ENCODE data around the gene NFKBIA.
"Not testable (repeated sequence)": the region's sequence is repeated elsewhere in the genome, so short reads cannot be mapped to it uniquely, and the experiment has no call there.

The NFKBIA gene

DNA sequence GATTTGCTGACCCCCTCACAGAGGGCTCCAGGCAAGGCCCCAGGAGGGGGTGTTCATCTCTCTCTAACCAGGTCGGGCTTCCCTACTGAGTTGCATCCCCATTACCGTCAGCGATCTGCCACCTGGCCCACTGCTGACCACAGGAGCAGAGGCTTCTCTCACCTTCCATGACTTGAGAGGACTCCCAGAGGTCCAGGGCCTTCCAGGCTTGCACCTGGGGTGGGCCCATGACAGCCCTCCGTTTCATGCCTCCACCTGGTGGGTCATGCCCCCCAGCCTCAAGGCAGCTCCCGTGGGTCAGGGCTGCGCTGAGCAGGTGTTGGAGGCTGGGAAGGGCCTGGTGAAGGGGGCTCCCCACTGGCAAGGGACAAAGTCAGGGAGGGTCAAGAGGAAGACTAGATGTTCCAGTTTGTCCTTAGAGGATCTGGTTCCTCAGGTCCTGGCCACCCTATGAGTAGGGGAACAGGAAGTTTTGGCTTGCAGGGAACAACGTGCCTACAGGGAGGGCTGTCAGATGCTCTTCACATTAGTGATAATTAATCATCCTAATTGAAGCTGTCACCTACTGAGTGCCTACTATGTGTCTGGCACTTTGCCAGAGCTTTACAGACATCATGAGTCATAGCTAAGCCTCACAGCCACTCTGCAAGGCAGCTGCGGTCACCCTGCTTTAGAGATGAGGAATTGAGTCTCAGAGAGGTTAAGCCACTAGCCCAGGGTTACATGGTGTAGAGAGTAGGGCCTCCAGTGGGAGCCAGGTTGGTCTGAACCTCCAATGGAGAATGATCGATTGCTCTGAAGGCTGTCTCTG lies 13.8 kb downstream of the NFKBIA start:
- DNase-seq (ENCODE audit: low read depth): no peak

DNA sequence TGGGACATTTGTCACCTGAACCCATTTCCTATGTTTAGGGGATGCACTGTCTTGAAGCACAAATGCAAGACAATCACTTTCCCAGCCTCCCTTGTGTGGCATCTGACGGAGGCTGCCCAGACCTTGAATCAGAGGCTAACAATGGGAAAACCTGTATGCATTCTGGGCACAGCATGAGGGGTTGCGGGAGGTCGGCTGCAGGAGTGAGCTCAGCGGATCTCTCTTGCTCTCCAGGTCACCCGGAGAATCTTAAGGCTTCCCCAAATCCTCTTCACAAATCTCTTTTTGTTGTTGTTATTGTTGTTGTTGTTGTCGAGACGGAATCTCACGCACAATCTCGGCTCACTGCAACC lies 15.3 kb downstream of the NFKBIA start:
- DNase-seq (ENCODE audit: low read depth): no peak

DNA sequence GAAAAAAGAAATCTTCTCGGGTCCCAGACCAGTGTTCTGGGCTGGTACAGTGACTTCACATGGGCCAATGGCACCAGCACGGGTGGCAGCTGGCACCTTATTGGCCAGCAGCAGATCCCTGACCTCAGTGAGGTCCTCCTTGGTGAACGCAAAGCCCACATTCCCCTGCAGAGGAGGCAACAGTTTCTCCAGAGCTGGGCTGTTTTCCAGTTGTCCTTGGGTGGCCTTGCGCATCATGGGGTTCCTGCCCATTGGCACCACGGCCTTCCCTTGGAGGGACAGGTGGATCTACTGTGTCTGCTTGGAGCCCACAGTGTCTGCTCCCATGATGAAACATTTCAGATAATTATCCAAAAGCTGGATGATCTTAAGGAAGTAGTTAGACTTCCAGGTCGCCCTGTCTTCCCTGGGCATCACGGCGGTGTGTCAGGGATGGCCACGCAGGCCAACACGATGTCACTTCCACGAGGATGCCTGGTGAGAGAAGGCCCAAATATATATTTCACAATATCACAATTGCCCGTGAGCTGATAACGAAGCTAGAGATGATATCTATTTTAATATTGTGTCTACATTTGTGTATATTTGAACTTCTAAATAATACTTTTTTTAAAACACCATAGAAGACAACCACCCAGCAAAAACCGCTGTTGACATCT lies 15.8 kb downstream of the NFKBIA start:
- no peak for DNase-seq (ENCODE audit: low read depth)

DNA sequence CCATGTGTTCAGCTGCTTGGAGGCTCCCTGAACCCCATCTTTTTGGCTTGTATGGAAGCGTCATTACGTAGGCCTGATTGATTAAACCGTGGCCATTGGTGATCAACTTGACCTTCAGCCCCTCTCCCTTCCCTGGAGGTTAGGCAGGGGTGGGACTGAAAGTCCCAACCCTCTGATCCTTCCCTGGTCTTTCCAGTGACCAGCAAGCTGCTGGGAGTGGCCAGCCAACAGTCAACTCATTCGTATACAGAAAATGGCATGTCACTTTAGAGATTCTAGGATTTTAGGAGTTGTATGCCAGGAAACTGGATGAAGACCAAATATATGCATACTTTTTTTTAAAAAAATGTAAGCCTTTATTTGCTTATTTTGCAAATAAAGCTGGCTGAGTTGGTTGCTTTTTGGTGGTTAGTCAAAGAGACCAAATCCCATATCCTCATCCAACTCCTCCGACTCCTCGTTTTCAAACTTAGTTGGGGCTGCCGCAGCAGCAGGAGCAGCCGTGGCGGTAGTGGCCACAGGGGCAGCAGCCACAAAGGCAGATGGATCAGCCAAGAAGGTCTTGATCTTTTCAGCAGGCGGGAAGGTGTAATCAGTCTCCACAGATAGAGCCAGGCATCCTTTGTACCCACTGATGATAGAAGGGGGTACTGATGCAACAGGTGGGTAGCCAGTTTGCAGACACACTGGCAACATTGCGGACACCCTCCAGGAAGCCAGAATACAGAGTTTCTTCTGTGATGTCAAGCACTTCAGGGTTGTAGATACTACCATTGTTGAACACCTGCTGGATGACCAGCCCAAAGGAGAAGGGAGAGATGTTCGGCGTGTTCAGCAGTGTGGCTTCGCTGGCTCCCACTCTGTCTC lies 16.6 kb downstream of the NFKBIA start:
- DNase-seq (ENCODE audit: low read depth): no peak

DNA sequence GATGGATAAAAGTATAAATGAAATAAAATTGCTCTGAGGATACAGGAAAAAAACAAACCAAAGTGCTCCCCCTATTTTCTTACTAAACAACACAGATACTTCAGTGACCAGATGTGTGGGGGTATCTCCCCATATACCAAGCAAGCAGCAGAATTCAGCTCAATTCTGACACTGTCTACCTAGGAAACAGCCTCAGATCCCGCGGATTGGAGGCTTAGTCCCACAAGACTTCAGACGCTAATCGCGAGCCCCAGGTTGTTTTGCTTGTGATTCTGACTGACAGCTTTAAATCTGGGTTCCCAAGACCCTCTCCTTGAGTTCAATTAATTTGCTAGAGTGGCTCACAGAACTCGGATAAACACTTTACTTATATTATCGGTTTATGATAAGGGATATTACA lies 17.3 kb downstream of the NFKBIA start:
- no peak for DNase-seq (ENCODE audit: low read depth)

DNA sequence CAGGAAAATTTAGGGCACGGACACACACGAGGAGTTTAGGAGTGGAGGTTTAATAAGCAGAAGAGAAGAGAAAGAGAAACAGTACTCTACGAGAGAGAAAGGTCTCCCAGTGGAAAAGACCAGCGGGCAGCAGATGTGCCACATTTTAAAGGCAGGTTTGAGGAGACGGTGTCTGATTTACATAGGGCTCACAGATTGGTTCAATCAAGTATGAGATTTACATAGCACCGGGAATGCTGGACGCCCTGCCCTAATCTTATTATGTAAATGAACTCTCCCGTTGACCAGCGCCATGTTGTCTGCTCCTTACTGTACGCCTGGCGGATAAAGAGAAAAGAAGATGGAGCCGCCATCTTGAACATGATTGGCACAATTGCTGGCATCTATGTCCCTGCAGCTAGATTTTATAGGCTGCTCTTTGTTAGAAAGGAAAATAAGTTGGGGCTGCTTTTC lies 17.9 kb downstream of the NFKBIA start:
- DNase-seq (ENCODE audit: low read depth): no peak

DNA sequence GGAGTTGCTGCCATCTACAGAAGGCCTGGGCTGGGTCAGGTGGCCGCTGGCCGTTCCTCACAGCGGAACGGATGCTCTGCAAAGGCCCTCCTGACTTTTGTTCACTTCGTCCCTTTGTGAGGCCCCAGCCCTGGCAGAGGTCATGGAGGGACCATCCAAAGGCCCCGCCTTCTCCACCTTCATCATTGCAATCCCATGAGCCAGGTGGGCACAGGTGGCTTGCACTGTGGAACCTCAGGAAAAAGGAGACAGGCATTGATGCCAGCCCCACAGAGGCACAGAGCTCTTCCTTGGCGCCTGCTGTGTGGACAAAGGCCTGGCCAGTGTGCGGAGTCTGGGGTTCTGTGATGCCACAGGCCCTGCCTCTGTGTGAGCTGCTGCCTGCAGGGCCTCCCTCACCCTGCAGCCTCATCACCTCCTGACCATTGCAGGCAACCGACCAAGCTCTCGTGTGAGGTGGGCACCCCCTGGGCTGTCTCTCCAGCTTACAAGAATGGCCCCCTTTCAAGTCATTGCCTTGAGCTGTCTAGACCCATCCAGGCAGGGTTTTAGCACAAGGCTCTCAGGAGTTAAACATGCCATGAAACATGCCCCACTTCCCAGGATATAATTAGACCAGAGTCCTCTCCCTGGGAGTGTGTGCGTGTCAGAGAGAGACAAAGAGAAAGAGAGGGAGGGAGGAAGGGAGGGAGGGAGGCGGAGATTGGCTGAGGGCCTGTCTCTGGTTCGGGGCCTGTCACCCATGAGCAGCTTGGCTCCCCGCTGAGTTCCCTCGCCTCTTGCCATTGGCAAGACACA lies 19.3 kb downstream of the NFKBIA start:
- DNase-seq (ENCODE audit: low read depth): no peak

DNA sequence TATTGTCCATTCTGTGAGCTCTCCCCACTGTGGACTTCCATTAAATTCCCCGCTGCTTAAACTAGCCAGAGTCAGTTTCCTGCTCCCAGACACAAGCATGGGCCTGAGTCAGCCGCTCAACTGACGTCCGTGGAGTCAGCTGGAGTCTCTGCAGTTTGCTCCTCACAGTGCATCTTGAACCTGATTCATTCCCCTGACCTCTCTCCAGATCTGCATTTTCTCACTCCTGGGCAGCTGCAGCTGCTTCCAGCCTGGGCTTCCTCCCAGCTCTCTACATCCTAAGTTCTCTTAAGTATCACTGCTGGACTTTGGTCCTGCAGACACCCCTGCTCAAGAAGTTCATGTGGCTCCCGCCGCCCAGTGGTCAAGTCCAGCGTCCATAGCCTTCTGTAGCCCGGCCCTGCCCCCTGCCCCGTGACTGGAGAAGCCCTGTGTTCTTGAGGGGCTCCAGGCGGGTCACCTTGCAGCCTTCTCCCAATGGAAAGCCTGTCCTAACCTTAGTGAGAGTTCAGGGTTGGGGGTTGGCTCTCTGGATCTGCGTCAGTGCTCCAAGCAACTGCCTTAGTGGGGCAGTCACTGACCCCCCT lies 20.0 kb downstream of the NFKBIA start:
- no peak for DNase-seq (ENCODE audit: low read depth)

DNA sequence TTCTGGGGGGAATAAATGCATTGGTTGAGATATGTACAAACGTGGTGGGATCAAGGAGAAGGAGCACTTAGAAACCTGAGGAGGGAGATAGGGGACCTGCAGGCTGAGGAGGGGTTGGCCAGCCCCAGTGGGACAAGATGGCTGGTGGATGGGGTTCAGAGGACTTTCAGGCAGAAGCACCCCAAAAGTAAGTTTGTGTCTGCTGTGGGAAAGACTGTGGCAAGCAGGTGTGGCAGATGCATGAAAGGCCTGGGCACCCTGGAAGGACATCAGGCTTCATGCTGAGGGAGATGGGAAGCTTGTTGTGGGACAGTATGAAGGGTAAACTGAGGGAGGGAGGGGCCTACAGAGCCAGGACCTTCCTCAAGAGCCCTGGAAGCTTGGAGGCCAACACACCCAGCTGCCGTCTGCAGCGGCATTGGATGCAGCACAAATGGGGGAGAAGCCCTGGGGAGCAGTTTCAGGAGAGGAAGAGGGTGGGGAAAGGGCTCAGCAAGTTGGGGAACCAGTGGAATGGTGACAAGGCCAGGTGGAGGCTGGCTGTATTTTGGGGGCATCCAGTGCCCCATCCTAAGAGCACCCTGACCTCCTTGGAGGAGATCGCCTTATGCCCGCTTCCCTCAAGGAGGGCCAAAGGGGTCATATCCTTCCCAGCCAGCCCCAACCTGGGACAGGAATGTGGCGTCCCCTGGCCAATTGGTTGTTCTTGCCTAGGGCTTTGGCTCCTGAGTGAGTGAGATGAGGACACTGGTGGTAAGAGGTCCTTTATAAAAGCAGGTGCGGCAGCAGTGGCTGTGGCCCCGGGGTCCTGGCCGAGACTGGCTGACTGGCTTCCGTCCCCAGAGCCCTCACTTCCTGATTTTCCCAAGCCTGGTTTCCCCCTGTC lies 20.7 kb downstream of the NFKBIA start:
- DNase-seq (ENCODE audit: low read depth): no peak

DNA sequence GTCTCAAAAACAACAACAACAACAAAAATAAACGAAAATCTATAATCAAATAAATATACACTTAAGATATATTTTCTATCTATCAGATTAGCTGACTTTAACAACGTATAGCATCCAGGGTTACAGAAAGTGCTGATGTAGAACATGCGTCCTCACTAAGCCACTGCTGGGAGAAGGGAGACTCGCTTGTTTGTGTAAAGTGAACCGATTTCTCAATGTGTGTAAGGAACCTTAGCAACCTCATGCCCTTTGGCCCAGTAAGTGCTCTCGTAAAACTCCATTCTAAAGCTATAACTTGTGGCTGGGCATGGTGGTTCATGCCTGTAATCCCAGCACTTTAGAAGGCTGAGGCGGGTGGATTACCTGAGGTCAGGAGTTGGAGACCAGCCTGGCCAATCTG lies 23.8 kb downstream of the NFKBIA start:
- DNase-seq (ENCODE audit: low read depth): no peak

DNA sequence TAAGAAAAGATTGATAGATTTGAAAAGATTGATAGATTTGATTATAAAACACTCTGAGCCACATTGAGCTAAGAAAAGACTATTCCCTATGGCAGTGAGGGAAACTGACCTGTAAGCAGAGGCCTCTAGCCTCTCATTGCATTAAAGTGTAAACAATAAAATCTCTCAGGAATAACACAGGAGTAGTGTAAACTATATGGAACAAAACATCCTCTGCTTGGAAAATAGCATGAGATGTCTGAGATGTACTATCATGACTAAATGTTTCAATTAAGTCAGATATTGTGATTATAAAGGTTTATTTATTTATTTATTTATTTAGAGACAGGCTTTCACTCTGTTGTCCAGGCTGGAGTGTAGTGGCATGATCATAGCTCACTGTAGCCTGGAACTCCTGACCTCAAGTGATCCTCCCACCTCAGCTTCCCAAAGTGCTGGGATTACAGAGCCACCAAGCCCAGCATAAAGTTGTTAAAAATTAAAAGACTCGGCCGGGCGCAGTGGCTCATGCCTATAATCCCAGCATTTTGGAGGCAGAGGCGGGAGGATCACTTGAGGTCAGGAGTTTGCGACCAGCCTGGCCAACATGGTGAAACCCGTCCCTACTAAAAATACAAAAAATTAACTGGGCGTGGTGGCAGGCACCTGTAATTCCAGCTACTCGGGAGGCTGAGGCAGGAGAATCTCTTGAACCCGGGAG lies 25.2 kb downstream of the NFKBIA start:
- DNase-seq (ENCODE audit: low read depth): not testable (repeated sequence)

DNA sequence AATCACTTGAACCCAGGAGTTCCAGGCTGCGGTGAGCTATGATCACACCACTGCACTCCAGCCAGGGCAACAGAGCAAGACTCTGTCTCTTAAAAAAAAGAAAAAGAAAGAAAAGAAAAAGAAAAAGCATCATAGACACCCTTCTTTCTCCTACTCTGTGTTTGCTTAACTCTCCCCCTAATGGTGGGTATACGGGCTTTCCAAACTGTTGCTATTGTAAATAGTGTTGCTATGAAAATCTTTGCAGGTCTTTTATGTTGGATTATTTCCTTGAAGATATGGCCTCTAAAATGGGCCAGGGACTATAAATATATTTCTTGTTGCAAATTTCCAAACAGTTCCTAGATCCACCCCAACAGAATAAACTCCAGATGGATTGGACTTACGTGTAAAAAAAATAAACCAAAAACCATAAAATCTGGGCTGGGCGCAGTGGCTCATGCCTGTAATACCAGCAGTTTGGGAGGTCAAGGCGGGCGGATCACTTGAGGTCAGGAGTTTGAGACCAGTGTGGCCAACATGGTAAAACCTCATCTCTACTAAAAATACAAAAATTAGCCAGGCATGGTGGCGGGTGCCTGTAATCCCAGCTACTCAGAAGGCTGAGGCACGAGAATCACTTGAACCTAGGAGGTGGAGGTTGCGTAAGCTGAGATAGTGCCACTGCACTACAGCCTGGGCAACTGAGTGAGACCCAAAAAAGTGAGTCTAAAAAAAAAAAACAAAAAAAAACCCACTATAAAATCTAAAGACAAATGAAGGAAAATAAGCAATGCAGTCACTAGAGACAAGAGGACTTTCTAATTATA lies 25.9 kb downstream of the NFKBIA start:
- no peak for DNase-seq (ENCODE audit: low read depth)

DNA sequence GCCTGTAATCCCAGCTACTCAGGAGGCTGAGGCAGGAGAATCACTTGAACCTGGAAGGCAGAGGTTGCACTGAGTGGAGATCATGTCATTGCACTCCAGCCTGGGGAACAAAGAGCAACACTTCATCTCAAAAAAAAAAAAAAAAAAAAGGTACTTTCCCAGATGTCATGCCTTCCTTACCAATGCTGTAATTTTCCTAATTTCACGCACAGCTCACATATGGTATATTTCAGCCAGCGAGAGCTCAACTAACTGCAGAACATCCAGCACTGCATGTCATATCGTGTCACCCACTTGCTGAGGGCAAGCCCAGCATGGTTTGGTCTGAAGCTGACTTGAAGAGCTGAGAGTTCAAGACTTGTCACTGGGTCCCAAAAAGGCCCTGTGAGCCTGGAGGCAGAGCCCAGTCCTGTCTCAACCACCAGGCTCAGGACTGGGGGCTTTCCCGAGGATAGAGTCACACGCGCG lies 29.0 kb downstream of the NFKBIA start:
- DNase-seq (ENCODE audit: low read depth): no peak

DNA sequence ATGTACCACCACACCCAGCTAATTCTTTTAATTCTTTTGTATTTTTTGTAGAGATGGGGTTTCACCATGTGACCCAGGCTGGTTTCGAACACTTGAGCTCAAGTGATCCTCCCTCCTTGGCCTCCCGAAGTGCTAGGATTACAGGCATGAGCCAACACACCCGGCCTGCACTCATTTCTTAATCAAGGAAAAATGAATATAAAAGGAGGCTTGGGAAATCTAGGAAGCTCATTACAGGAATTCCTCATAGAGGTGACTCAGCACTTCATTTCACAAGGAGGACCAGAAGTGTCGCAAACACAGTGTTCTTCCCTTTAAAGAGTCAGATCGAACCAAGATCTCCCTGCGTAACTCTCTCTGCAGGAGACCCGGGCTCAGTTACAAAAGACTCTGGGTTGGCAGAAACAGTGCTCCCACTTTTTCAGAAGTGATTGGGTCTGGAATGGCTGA lies 30.3 kb downstream of the NFKBIA start:
- DNase-seq (ENCODE audit: low read depth): no peak

DNA sequence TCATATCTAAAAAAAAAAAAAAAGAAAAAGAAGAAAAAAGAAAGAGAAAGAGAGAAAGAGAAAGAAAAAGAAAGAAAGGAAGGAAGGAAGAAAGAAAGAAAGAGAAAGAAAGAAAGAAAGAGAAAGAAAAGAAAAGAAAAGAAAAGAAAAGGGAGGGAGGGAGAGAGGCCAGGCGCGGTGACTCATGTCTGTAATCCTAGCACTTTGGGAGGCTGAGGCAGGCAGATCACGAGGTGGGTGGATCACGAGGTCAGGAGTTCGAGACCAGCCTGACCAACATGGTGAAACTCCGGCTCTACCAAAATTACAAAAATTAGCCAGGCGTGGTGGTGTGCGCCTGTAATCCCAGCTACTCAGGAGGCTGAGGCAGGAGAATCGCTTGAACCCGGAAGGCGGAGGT lies 31.3 kb downstream of the NFKBIA start:
- DNase-seq (ENCODE audit: low read depth): not testable (repeated sequence)

DNA sequence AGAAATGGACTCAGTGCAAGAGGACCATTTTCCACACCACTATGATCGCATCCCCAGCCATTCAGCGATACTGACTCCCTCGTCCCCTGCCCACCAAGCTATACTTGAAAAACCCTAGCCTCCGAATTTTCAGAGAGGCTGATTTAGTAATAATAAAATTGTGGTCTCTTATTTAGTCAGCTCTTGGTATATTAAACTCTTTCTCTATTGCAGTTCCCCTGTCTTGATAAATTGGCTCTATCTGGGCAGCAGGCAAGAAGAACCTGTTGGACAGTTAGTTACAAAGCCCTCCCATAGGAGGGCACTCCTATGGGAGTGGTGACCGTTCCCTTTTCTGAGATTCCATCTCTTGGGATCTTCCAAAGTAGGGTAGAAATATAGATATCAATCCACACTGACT lies 33.6 kb downstream of the NFKBIA start:
- no peak for DNase-seq (ENCODE audit: low read depth)

DNA sequence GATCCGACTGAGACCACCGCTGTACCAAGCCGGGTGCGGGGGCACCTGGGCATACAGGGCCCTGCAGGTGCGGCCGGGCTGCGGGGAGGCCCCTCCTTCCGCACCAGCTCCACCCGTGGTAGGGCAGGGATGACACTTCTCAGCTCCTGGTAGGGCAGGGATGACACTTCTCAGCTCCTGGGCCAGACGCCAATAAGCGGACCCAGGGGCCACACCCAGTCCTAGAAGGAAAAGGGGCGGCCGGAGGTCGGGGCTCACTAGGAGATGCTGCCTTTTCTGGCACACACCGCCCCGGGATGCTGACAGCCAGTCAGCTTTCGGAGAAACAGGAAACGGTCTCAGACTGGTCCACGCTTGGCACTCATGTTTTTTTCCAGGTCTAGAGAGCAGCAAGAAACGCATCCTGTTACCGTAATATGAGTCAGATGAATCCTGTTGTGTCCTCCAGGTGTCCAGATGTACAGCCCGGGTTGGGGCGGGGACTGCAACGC lies 34.8 kb downstream of the NFKBIA start:
- no peak for DNase-seq (ENCODE audit: low read depth)

DNA sequence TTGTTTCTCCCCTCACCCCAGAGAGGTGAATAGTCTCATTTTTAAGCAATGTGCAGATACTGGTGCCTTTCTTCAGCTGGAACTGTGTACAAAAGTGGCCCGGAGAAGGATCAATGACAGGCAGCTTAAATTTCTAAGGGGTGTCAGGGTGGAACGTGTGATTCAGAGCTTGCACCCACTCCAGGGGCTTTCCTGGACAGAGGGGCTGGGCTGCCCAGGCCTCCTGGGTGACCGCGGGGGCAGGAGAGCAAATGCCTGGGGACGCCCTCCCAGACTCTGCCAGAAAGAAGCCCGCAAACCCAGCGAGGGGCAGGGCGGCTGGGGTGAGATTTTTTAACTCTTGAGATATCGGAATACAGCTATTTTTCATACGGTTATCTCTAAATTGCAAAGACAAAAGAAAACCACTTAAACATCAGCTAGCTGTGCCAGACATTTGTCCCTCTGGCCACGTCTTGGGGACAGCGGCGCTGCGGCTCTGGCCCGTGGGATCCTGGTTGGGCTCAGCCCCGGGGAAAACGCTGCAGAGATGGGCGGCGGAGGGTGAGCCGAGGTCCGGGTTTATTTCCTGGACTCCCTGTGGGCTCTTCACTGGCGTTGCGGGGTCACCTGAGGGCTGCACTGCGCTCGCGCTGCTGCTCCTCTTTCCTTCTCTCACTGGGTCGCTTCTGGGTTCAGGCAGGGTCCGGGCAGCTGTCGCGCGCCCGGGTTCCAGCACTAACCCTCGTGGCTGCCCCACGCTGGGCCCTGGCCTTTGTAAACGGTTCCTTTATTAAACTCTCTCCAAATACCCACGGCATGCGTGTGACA lies 35.8 kb downstream of the NFKBIA start:
- DNase-seq (ENCODE audit: low read depth): no peak
